Astrocyte (in vitro differentiated cells and primary cell): ENCODE data around the gene HES5. TPM values are rescaled to one million over a fixed set of nuclear protein-coding genes. Genes with fewer than 3 reads are reported as not detected.

ENCODE experiments used
- DNase-seq: peaks from one replicate; pipeline ENCODE4 v3.0.0-alpha.2; 2010; ENCODE audit warnings: low read depth
- FAIRE-seq: peaks from 2 replicates; lab custom pipeline; 2011; peaks lifted over from hg19 to GRCh38; lab: Jason Lieb, UNC
- H2AFZ ChIP-seq: 2 replicates; pipeline ENCODE4 v1.6.0; 2012; ENCODE audit warnings: low read depth, low read length, inconsistent platforms
- H3K27ac ChIP-seq: 2 replicates; pipeline ENCODE4 v1.5.1; 2011; ENCODE audit warnings: low read depth, low read length, inconsistent platforms
- H3K27me3 ChIP-seq: 2 replicates; pipeline ENCODE4 v1.6.0; 2011; ENCODE audit warnings: low read length, inconsistent platforms; ENCODE audit not compliant: insufficient read depth
- H3K36me3 ChIP-seq: 2 replicates; pipeline ENCODE4 v1.5.1; 2011; ENCODE audit warnings: low read length, inconsistent platforms; ENCODE audit not compliant: insufficient read depth
- H3K4me1 ChIP-seq: 2 replicates; pipeline ENCODE4 v1.5.1; 2011; ENCODE audit warnings: low read length, inconsistent platforms; ENCODE audit not compliant: insufficient read depth
- H3K4me2 ChIP-seq: 2 replicates; pipeline ENCODE4 v1.6.0; 2012; ENCODE audit warnings: low read length, inconsistent platforms
- H3K4me3 ChIP-seq: 2 replicates; pipeline ENCODE4 v1.5.1; 2011; ENCODE audit warnings: low read depth, mild to moderate bottlenecking, low read length, inconsistent platforms; ENCODE audit not compliant: insufficient read depth
- H3K79me2 ChIP-seq: 2 replicates; pipeline ENCODE4 v1.6.0; 2012; ENCODE audit warnings: mild to moderate bottlenecking, low read length, inconsistent platforms; ENCODE audit not compliant: insufficient read depth
- H3K9ac ChIP-seq: 2 replicates; pipeline ENCODE4 v1.6.0; 2012; ENCODE audit warnings: mild to moderate bottlenecking, low read length, inconsistent platforms
- H3K9me3 ChIP-seq: 2 replicates; pipeline ENCODE4 v1.5.1; 2012; ENCODE audit warnings: low read depth, mild to moderate bottlenecking, low read length, inconsistent platforms; ENCODE audit not compliant: insufficient read depth
- H4K20me1 ChIP-seq: 2 replicates; pipeline ENCODE4 v1.6.0; 2012; ENCODE audit warnings: low read length, inconsistent platforms; ENCODE audit not compliant: insufficient read depth
- H3K27ac Mint-ChIP-seq: one replicate; pipeline ENCODE4 v1.8.0; 2021; ENCODE audit warnings: mild to moderate bottlenecking, mixed read lengths; ENCODE audit not compliant: unreplicated experiment
- H3K27me3 Mint-ChIP-seq: one replicate; pipeline ENCODE4 v1.8.0; 2021; ENCODE audit warnings: low read depth, mixed read lengths; ENCODE audit not compliant: unreplicated experiment
- H3K36me3 Mint-ChIP-seq: one replicate; pipeline ENCODE4 v1.8.0; 2021; ENCODE audit warnings: low read depth, mixed read lengths; ENCODE audit not compliant: unreplicated experiment
- H3K4me1 Mint-ChIP-seq: one replicate; pipeline ENCODE4 v1.8.0; 2021; ENCODE audit warnings: low read depth, mixed read lengths; ENCODE audit not compliant: unreplicated experiment
- H3K4me3 Mint-ChIP-seq: one replicate; pipeline ENCODE4 v1.8.0; 2021; ENCODE audit warnings: mild to moderate bottlenecking, moderate library complexity, mixed read lengths; ENCODE audit not compliant: unreplicated experiment
- H3K9me3 Mint-ChIP-seq: one replicate; pipeline ENCODE4 v1.8.0; 2021; ENCODE audit warnings: mild to moderate bottlenecking, mixed read lengths; ENCODE audit not compliant: unreplicated experiment
- EZH2 ChIP-seq: IDR thresholded peaks from 2 replicates; pipeline ENCODE4 v1.6.1; 2012; ENCODE audit warnings: mild to moderate bottlenecking, low read length, inconsistent platforms; ENCODE audit not compliant: insufficient read depth
- total RNA-seq: library from RNA; stranded (reverse); gene quantifications from 2 replicates; pipeline ENCODE4 v1.2.1, GENCODE V29; 2021
- TF ChIP-seq, protein P1 (sequence below): IDR thresholded peaks from 2 replicates; pipeline ENCODE4 v1.5.1; 2011; ENCODE audit warnings: low read depth, mild to moderate bottlenecking, inconsistent platforms, low read length, moderate library complexity; ENCODE audit not compliant: insufficient read depth

The HES5 gene
- total RNA-seq, 1 donor from 2014 or later: not detected

DNA sequence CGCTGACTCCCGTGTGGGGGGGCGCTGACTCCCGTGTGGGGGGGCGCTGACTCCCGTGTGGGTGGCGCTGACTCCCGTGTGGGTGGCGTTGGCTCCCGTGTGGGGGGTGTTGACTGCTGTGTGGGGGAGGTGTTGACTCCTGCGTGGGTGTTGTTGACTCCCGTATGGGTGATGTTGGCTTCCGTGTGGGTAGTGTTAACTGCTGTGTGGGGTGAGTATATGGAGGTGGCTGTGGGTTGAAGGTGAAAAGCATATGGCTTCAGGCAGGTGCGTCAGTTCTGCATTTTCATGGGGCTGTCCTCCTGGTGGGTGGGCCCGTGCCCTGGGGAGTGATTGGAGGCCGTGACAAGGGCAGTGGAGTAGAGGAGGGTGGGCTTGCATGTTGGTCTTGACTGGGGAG lies 46.1 kb downstream of the HES5 start:
- Histone ChIP-seq H2AFZ (no peak overlapping the region), H3K27me3 (no peaks in the 10 kb centered on the region), H3K36me3 (no peaks in the 10 kb centered on the region), H3K9me3 (peaks cover 8% of the 10 kb centered on the region), H3K4me3 (no peak overlapping the region), H3K4me2 (no peak overlapping the region), H3K79me2 (no peaks in the 10 kb centered on the region), H3K27ac (no peak overlapping the region), H3K4me1 (no peaks in the 10 kb centered on the region), H4K20me1 (no peaks in the 10 kb centered on the region), H3K9ac (no peak overlapping the region)
- peaks cover 13% of the 10 kb centered on the region for H3K27me3 Mint-ChIP-seq
- no peak overlapping the region for H3K4me3 Mint-ChIP-seq
- no peak overlapping the region for H3K27ac Mint-ChIP-seq
- peaks cover 11% of the 10 kb centered on the region for H3K9me3 Mint-ChIP-seq
- TF ChIP-seq, protein P1, sequence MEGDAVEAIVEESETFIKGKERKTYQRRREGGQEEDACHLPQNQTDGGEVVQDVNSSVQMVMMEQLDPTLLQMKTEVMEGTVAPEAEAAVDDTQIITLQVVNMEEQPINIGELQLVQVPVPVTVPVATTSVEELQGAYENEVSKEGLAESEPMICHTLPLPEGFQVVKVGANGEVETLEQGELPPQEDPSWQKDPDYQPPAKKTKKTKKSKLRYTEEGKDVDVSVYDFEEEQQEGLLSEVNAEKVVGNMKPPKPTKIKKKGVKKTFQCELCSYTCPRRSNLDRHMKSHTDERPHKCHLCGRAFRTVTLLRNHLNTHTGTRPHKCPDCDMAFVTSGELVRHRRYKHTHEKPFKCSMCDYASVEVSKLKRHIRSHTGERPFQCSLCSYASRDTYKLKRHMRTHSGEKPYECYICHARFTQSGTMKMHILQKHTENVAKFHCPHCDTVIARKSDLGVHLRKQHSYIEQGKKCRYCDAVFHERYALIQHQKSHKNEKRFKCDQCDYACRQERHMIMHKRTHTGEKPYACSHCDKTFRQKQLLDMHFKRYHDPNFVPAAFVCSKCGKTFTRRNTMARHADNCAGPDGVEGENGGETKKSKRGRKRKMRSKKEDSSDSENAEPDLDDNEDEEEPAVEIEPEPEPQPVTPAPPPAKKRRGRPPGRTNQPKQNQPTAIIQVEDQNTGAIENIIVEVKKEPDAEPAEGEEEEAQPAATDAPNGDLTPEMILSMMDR: no peak
- no peak for TF ChIP-seq EZH2
- peaks cover 11% of the 10 kb centered on the region for H3K36me3 Mint-ChIP-seq
- no peaks in the 10 kb centered on the region for H3K4me1 Mint-ChIP-seq
- FAIRE-seq (no peak), DNase-seq (no peak)

- Histone ChIP-seq H3K79me2 (no peaks in the 10 kb centered on the region), H3K4me1 (no peaks in the 10 kb centered on the region), H4K20me1 (no peaks in the 10 kb centered on the region), H3K9ac (no peak overlapping the region), H3K36me3 (no peaks in the 10 kb centered on the region), H3K4me3 (no peak overlapping the region), H3K27ac (no peak overlapping the region), H3K9me3 (peaks cover under 1% of the 10 kb centered on the region), H3K27me3 (no peaks in the 10 kb centered on the region), H3K4me2 (no peak overlapping the region), H2AFZ (no peak overlapping the region)
- DNase-seq (no peak), FAIRE-seq (no peak)
- peaks cover 7% of the 10 kb centered on the region for H3K27me3 Mint-ChIP-seq
- H3K27ac Mint-ChIP-seq: no peak overlapping the region
- H3K36me3 Mint-ChIP-seq: peaks cover 6% of the 10 kb centered on the region
- H3K4me3 Mint-ChIP-seq: no peak overlapping the region
- H3K9me3 Mint-ChIP-seq: peaks cover 4% of the 10 kb centered on the region
- H3K4me1 Mint-ChIP-seq: no peaks in the 10 kb centered on the region
- TF ChIP-seq, protein P1: no peak
- no peak for TF ChIP-seq EZH2
Measured at GRCh38 chr1:2483026-2483425, 47.0 kb downstream of the HES5 start.

GRCh38 chr1:2482588-2482987 lies 47.5 kb downstream of the HES5 start:
- Mint-ChIP-seq H3K9me3 (peaks cover under 1% of the 10 kb centered on the region), H3K4me1 (no peaks in the 10 kb centered on the region), H3K36me3 (peaks cover 3% of the 10 kb centered on the region), H3K27me3 (peaks cover 7% of the 10 kb centered on the region), H3K27ac (no peak overlapping the region), H3K4me3 (no peak overlapping the region)
- Histone ChIP-seq H3K27ac (no peak overlapping the region), H3K9ac (no peak overlapping the region), H3K27me3 (no peaks in the 10 kb centered on the region), H3K4me1 (no peaks in the 10 kb centered on the region), H3K36me3 (no peaks in the 10 kb centered on the region), H2AFZ (no peak overlapping the region), H3K4me2 (no peak overlapping the region), H3K4me3 (no peak overlapping the region), H3K9me3 (no peaks in the 10 kb centered on the region), H3K79me2 (no peaks in the 10 kb centered on the region), H4K20me1 (no peaks in the 10 kb centered on the region)
- no peak for FAIRE-seq
- TF ChIP-seq EZH2: no peak
- TF ChIP-seq, protein P1: no peak
- no peak for DNase-seq
